DMS 273 (cell line): ENCODE measurements around the gene SURF6.
"Not testable (repeated sequence)": the region's sequence is repeated elsewhere in the genome, so short reads cannot be mapped to it uniquely, and the experiment has no call there.

ENCODE experiments used
- DNase-seq: peaks from one replicate; lab custom pipeline; 2025; ENCODE audit not compliant: unreplicated experiment; lab: John Stamatoyannopoulos, UW

The SURF6 gene

DNA sequence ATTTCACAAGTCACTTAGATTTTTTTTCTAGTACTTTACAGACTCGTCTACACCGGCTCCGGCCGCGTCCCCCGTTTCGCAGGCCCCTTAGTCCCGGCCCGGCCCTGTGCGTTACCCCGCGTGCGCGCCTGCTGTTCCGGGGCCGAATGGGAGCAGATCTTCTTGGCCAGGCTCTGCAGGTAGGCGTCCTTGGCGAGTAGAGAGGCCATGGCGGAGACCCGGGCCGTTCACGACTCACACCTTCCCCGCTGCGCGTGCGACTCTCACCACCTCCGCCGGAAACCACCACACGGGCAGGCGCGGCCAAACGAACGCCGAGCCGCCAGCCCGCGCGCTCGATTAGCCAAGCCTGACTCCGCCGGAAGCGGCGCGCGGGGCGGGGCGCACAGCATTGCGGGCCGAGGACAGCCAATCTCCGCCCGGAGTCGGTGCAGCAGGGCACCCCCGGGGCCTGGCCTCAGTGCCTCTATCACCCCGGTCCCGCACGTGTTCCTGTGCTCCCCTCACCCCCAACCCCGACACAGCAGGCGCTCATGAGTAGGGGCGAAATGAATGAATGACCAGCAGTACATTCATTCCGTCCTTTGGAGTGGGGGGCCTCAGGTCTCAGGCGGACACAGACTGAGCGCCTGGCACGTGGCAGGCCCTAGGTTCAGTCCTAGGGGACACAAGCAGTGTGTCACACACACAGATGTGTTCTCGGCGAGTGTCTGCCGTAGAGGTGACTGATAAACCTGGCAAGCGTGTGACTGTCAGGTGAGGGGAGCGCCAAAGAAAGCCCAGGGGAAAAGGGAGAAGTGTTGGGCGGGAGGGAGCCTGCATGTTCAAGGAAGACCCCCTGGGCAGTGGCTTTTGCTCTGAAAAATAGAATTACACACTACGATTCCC is at the start of gene SURF6:
TSS of gene SURF6 (minus strand) at position 265 of the 888 bp plus-strand sequence. CDS start at position 209, 56 bp downstream.
- peak; percentile 97 for DNase-seq

DNA sequence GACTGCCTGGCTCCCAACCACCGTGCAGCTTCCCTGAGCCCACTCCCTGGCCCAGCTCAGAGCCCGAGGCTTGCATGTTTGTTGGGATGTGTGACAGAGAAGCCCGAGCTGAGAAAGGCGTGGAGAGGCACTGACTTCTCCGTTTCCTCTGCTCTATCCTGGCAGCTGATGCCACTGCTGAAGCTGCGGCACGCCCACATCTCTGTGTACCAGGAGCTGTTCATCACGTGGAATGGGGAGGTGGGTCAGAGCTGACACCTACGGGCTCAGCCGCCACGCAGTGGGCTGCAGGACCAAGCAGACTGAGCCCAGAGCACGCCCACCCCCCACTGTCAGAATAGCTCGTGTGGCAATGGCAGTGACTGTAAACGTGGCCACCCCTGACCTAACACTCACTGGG is 49.5 kb upstream of the SURF6 start:
- DNase-seq: no peak

DNA sequence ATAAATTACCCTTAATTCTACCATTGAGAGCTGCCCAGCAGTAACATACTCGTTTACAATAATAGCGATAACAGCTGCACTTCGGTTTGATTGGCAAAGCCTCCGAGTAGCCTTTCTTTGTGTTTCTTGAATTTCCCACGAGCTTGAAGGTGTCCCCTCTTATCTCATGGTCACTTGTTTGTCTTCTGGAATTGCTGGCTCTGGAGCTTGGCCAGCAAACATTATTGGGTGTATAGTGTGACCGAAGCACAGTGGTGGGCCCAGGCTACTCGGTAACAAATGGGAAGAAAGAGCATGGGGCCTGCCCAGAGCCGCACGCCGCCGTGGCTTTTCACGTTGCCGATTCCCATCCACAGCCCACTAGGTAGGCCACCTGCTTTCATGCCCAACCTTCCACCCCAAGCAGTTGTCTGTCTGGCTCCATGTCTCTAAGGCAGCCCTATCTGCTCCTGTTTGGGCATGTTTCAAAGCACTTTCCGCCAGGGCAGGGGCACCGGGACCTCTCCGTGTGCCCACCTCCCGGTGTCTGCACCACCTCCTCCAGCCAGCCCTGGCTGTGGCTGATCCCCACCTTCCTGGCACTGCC is 48.8 kb upstream of the SURF6 start:
- DNase-seq: no peak

DNA sequence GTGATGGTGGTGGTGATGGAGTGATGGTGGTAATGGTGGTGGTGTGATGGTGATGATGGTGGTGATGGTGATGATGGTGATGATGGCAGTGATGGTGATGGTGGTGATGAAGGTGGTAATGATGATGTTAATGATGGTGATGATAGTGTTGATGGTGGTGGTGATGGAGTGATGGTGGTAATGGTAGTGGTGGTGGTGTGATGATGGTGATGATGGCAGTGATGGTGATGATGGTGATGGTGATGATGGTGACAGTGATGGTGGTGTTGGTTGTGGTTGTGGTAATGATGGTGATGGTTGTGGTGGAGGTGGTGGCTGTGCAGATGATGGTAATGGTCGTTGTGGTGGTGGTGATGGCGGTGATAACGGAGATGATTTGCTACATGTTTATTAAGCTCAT is 47.5 kb upstream of the SURF6 start:
- no peak for DNase-seq

DNA sequence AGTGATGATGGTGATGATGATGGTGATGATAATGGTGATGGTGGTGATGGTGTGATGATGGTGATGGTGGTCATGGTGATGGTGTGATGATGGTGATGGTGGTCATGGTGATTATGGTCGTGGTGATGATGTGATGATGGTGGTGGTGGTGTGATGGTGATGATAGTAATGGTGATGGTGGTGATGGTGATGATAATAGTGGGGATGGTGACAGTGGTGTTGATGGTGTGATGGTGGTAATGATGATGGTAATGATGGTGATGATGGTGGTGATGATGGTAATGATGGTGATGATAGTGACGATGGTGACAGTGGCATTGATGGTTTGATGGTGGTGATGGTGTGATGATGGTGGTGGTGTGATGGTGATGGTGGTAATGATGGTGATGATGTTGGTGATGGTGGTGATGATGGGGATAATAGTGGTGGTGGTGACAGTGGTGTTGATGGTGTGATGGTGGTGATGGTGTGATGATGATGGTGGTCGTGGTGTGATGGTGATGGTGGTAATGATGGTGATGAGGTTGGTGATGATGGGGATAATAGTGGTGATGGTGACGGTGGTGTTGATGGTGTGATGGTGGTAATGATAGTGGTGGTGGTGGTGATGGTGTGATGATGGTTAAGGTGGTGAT is 46.6 kb upstream of the SURF6 start:
- DNase-seq: no peak

DNA sequence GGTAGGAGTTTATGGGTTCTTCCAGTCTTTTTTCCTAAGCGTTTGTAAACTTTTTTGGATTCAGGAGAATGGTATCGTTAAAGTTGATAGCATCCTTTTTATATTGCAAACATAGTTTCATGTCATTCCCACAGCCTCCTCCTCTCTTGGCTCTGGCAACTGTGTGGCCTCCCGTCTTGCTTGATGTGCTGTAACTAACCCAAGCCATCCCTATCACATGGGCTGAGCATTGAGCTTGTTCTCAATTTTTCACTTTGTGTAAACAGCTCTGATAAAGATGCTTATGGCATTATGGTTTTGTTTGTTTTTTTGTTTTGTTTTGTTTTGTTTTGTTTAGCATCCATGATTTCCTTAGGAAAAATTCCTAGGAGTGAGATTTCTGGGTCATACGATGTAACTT is 44.7 kb upstream of the SURF6 start:
- DNase-seq: no peak

DNA sequence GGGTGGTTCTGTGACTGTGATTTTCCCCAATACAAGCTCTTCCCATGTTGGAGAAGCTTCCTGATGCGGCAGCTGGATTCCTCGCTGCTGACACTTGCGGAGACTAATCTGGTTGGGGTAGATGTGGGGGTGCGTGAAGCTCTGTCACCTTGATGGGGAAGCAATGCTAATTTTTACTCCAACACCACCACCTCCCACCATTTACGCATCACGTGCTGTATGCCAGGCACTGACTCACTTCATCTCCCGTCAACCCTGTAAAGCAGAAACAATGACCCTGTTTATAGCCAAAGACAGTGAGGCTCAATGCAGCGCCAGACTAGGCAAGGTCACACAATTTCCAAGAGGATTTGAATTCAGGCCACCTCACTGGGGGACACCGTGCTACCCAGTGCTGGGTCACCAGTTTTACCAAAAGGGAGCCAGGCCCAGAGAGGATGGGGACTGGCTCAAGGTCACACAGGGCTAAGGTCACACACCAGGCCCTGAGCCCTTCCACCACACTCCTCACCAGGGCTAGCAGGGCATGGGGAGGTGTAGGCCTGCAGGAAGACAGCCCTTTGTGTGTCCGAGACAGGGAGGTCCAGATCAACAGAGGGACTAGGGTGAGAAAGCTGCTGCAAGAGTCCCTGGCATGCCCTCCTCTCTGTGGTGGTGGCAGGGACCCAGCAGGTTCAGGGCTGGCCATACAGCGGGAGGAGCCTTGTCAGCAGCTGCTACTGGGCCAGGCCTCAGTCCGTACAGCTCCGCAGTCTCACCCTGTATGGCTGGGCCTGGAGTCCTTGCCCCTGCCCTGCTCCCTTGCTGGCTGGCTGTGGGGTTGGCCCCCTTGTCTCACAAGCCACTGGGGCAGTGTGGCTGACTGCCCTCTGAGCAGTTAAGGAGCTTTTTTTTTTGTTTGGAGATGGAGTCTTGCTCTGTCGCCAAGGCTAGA is 43.4 kb upstream of the SURF6 start:
- no peak for DNase-seq

DNA sequence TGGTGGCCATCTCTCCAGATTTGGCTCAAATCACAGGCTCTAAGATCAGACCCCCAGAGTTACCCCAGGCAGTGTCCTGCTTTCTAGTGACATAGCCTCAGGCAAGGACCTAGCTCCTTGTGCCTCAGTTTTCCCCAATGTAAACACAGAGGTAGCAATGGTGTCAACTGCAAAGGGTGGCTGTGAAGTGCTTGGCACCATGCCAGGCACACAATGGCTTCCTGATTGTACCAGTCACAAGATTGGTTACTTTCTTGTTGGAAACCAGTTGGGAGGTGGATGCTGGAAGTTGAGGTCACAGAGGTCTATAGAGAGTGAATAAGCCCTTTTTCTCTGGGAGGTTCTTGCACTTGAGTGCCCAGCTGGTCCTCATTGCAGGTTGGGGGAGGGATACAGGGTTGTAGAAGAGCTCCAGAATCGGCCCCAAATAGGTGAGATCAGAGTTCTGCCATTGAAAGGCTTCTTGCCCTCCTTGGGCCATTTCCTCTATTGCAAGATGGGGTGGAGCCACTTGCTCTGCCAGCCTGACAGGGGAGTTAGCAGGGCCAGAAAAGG is 42.5 kb upstream of the SURF6 start:
- DNase-seq: no peak

DNA sequence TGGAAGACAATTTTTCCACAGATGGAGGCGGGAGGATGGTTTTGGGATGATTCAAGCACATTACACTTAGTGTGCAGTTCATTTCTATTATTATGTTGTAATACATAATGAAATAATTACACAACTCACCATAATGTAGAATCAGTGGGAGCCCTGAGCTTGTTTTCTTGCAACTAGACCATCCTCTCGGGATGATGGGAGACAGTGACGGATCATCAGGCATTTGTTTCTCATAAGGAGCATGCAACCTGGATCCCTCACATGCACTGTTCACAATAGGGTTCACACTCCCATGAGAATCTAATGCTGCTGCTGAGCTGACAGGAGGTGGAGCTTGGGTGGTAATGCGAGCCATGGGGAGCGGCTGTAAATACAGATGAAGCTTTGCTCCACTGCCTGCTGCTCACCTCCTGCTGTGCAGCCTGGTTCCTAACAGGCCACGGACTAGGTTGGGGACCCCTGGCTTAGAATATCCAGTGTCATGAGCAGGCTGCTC is 41.8 kb upstream of the SURF6 start:
- DNase-seq: peak; percentile 55

DNA sequence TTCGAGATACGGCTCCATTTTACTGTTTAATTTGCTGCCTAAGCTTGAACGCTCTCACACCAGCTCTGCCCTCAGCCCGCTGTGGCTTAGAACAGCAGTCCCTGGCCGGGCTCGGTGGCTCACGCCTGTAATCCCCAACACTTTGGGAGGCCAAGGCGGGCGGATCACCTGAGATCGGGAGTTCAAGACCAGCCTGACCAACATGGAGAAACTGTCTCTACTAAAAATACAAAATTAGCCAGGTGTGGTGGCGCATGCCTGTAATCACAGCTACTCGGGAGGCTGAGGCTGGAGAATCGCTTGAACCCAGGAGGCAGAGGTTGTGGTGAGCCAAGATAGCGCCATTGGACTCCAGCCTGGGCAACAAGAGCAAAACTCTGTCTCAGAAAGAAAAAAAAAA is 41.3 kb upstream of the SURF6 start:
- DNase-seq: not testable (repeated sequence)

DNA sequence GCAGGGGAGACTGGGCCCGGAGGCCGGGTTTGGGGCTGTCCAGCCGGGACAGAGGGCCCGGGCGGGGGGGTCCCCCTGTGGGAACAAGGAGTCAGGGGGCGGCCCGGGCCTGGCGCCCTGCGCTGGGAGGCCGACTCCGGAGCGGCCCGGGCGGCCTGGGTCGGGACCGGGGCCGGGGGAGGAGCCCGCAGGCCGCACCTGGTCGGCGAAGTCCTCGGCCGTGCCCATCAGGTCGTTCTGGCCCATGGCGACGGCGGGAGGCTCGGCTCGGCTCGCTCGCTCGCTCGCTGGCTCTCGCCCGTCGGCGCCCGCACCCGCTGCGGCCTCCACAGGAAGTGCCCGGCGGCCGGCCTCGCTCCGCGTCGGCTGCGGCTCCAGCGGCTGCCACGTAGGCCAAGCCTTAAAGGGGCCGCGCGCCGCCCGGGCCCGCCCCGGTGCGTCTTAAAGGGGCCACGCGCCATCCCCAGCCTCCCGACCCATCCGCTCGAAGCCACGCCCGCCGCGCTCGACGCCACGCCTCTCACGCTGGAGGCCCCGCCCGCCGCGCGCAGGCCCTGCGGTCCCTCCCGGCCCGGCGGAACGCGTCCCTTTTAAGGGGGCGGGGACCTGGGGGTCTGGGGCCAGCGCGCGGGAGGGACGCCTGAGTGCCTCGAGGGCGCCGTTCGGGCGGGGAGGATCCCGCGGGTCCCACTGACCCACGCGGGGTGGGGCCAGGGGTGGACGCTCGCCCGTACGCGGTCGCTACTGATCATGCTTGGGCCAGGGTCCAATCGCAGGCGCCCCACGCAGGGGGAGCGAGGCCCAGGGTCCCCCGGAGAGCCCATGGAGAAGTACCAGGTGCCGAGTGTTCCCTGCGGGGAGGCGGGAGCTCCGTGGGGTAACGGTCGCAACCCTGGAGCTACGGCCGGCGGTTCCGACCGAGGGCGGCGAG is 40.0 kb upstream of the SURF6 start, which contains the start of the genes STKLD1 and SURF4:
TSS of gene STKLD1 (plus strand) at position 643 of the 931 bp plus-strand sequence. CDS start at position 751, 108 bp downstream.
TSS of gene SURF4 (minus strand) at position 337 of the 931 bp plus-strand sequence. CDS start at position 246, 91 bp downstream.
- peak; percentile 98 for DNase-seq

DNA sequence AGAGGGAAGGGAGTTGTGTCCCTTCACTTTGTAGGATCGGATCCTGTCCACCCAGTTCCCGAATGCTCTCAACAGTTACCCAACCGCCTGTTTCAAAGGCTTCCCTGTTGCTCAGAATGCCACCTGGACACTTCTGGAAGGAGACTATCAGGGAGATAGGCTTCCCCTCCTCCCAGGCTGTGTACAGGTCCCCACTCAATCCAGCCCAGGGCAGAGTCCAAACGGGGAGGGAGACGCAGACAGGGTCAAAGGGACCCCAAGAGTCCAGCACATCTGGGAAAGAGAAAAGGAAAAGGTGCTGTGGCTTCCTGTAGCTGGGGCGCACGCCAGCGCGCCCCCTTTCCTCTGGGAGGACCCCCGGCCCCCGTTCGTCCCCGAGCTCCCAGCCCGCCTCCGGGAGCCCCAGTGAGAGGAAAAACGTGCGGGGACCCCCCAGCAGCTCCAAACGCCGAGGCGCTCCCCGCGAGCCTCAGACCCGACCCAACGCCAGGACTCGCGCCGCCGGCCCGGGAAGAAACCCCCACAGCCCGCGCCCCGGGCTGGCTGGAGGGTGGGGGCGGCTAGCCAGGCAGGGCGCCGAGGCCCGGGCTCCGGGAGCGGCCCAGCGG is 39.2 kb upstream of the SURF6 start:
- peak; percentile 68 for DNase-seq

DNA sequence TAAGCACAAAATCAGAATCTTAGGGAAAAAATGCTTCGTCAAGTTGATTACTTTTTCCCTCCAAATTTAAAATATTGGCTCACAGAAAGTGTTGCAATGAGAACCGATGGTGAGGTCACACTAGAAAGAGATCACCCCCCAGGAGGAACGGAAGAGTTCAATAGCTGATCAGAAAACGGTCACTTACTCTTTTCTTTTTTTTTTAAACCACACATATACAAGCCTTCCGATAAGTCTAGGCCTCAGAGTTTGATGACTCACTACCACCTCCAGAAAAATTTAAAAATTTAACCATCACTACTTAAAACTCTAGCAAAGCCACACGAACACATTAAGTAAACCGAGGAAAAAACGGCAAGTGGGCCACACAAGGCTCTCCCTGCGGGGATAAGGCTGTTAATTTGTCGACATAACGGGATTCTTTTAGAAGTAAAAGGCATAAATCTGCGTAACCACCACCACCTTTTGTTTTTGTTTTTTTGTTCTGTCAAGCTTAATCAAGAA is 38.7 kb upstream of the SURF6 start:
- no peak for DNase-seq

DNA sequence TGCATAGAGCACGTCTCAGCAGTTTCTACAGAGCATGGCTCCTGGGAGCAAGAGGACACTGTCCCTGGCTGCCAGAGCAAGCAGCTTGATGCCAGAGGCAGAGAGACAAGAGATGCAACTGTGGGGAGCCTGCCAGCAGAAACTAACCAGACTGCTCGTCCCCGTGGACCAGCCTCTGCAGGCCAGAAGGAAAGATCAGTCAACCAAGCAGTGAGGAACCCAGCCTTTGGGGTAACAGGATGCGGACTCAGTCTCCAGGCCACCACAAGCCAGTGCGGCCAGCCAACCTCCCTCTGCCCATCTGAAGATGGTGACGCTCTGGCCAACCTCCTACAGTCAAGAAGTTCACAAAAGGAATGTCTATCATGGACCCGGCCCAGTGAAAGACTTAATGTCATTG is 36.2 kb upstream of the SURF6 start:
- no peak for DNase-seq

DNA sequence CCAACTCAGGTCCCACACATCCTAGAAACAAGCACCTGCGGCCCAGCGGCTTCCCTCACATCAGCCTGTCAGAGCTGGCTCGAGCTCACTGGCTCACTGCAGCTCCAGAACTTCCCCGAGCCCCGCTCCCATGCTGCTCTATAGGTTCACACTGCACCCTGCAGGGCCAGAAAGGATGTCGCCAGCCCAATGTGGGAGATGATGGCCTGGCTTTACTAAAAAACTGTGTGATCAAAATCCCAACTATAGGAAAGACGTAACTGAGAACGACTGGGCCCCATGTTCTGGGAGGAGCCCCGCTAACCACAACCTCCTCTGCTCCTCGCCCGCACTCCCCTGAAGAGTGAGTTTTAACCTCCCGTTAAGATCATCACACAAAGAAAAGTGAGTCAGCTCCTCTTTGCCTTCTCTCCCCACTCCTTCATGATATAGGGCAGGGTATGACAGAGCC is 35.3 kb upstream of the SURF6 start:
- no peak for DNase-seq

DNA sequence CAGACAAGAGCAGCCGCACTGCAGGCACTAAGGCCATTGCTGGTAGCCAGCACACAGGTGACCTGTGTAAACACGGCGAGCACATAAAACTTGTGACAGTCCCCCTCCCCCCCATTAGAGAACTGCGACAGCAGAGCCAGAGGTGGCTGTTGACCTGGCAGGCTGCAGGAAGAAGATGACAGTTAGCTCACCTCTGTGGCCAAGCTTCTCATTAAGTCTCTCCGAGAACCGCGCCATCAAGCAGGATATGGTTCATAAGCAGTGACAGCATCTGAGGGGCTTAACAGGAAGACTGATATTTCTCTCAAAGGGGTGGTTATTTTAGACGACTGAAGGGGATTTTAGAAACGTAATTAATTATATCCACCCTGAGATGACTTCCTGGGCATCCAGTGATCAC is 34.7 kb upstream of the SURF6 start:
- no peak for DNase-seq

DNA sequence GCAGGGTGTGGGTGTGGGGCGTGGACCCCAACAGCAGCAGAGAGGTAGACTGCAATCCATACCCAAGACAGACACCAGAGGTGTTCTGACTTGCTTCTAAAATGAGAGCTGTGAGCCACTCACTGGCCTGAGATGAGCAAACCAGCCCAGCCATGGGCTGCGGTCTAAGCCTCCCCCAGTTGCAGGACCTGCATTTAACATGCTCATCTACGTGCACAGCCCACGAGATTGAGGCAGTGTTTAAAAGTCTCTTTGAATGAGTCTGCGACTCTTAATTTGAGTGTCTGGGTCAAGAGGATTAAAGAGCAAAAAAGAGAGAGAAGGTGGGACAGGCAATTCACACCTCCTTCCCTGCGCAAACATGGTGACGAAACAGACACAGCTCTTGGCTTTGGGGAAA is 33.9 kb upstream of the SURF6 start:
- DNase-seq: no peak

DNA sequence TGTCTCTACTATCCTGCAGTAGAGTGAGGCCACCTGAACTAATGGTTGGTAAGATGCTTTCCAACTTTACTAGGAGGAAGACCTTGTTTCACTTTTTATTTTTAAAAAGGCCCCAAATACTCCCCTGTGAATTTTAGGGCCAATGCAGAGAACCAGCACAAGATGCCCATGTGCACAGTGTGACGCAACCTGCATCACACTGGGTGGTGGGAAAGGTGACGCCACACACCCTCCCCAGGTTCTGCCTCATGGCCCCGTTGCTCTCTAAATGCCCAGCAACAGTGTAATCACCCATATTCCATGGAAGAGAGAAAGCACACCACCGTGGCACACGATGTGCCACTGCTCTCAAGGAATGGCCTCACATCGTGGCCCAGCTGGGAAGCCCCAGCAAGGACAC is 33.4 kb upstream of the SURF6 start:
- DNase-seq: no peak
